ENCODE data around the gene LRPPRC. TPM values are rescaled to one million over a fixed set of nuclear protein-coding genes. Genes with fewer than 3 reads are reported as not detected.

LRPPRC gene
- total RNA-seq, 4 donors from 2014 or later = 75.9 to 95.3 (median 81.5) TPM

DNA sequence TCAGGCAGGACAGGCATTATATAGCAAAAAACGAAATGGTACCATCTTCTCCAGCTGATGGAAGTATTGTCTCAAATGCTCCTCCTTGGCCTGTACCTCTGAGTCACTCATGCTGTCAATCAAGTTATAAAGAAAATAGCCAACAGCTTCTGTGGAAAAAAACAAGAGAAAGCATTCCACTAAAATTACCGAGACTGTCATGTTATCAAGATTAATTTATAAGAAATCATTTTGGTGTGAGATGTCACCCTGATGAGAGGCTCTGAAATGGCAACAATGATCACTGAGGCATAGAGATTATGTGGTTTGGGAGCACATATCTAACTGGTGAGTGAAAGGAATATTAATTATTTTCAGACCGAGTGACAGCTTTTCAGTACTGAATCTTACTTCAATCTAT is 47.4 kb downstream of the LRPPRC start:
- ATAC-seq = no peak
- Histone ChIP-seq H3K27ac (no peak overlapping the region), H3K27me3 (no peaks in the 10 kb centered on the region), H3K36me3 (peaks cover 8 to 64% of the 10 kb centered on the region in 2 donors), H3K4me3 (no peak overlapping the region), H3K9me3 (no peaks in the 10 kb centered on the region), H3K4me1 (no peaks in the 10 kb centered on the region)
- no peak for DNase-seq
- no peak for TF ChIP-seq POLR2A (IDR thresholded peaks at IDR 0.05)
- TF ChIP-seq, protein P1, sequence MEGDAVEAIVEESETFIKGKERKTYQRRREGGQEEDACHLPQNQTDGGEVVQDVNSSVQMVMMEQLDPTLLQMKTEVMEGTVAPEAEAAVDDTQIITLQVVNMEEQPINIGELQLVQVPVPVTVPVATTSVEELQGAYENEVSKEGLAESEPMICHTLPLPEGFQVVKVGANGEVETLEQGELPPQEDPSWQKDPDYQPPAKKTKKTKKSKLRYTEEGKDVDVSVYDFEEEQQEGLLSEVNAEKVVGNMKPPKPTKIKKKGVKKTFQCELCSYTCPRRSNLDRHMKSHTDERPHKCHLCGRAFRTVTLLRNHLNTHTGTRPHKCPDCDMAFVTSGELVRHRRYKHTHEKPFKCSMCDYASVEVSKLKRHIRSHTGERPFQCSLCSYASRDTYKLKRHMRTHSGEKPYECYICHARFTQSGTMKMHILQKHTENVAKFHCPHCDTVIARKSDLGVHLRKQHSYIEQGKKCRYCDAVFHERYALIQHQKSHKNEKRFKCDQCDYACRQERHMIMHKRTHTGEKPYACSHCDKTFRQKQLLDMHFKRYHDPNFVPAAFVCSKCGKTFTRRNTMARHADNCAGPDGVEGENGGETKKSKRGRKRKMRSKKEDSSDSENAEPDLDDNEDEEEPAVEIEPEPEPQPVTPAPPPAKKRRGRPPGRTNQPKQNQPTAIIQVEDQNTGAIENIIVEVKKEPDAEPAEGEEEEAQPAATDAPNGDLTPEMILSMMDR (IDR thresholded peaks at IDR 0.05 in 4 of 5, conservative IDR thresholded peaks at IDR 0.05 in 1 of 5) = no peak
- intact Hi-C loops (cut with DNase I; ENCODE audit: low total_unique reads) = no loop called here
- in situ Hi-C loops (cut with MboI; ENCODE audit: low sequenced_read_pairs in 4 of 4) = no loop called here

DNA sequence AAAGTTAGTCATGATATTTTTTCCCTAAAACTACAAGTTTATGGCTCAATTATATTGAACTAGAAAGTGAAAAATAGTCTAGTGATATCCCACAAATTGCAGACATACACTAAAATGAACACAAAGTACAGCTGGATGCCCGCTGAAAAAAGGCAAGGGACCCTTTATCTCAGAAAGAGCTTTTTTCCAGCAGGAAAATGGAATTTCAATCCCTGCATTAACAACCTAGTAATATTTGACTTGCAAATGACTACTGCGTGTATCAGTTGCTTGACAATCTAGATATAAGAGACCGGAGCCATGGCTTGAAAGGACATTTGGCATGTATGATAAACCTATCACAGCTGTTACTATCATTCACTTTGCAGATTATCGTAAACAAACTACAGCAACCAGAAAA is 49.1 kb downstream of the LRPPRC start:
- intact Hi-C loops (cut with DNase I; ENCODE audit: low total_unique reads) (no loop called here), in situ Hi-C loops (cut with MboI; ENCODE audit: low sequenced_read_pairs in 4 of 4) (no loop called here)
- no peak for DNase-seq
- no peaks in the 10 kb centered on the region for H3K9me3 ChIP-seq
- no peaks in the 10 kb centered on the region for H3K4me1 ChIP-seq
- H3K27me3 ChIP-seq = no peaks in the 10 kb centered on the region
- no peak overlapping the region for H3K27ac ChIP-seq
- H3K4me3 ChIP-seq = no peak overlapping the region
- TF ChIP-seq, protein P1 (IDR thresholded peaks at IDR 0.05 in 4 of 5, conservative IDR thresholded peaks at IDR 0.05 in 1 of 5) = no peak
- TF ChIP-seq POLR2A (IDR thresholded peaks at IDR 0.05) = no peak
- peaks cover 8 to 73% of the 10 kb centered on the region in 2 donors for H3K36me3 ChIP-seq
- ATAC-seq = no peak

DNA sequence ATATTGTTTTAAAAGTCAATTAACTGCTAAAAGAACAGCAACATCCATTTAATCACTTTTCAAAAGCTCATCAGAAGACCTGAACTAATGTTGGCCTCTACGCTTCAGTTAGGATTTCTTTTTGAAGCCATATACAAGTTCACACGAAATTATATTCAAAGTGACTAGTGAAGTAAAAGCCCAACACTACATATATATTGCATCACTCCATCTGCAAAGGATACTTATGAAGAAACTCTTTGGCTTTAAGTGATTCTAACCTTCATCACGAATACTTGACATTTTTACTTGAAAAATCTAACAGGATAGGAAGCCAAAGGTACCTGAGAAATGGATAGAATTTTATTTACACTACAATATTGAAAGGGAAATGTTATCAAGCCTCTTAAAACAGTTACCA is 50.4 kb downstream of the LRPPRC start:
- in situ Hi-C loops (cut with MboI; ENCODE audit: low sequenced_read_pairs in 4 of 4) (no loop called here), intact Hi-C loops (cut with DNase I; ENCODE audit: low total_unique reads) (no loop called here)
- Histone ChIP-seq H3K4me3 (no peak overlapping the region), H3K36me3 (peaks cover 8 to 67% of the 10 kb centered on the region in 2 donors), H3K27me3 (no peaks in the 10 kb centered on the region), H3K9me3 (no peaks in the 10 kb centered on the region), H3K4me1 (no peaks in the 10 kb centered on the region), H3K27ac (no peak overlapping the region)
- TF ChIP-seq, protein P1 (IDR thresholded peaks at IDR 0.05 in 4 of 5, conservative IDR thresholded peaks at IDR 0.05 in 1 of 5) = no peak
- ATAC-seq = no peak
- DNase-seq = no peak

DNA sequence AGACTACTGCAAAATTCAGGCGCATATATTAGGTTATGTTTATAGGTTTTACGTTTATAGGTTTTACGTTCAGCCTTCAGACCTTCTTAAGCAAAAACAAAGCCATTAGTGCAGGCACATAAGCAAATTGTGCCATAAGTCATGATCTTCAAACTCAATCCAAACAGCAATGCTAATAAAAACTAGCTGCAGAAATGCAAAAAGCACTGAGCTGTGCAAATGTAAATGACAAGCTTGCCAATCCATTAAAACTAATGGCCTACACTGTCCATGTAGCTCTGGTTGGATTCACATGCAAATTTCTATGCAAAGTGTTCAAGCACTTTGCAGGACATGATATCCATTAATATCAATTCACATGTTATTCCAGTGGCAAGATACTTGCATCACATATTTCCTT is 50.9 kb downstream of the LRPPRC start:
- Histone ChIP-seq H3K4me1 (no peaks in the 10 kb centered on the region), H3K36me3 (peaks cover 8 to 67% of the 10 kb centered on the region in 2 donors), H3K9me3 (no peaks in the 10 kb centered on the region), H3K4me3 (no peak overlapping the region), H3K27me3 (no peaks in the 10 kb centered on the region), H3K27ac (no peak overlapping the region)
- in situ Hi-C loops (cut with MboI; ENCODE audit: low sequenced_read_pairs in 4 of 4) (no loop called here), intact Hi-C loops (cut with DNase I; ENCODE audit: low total_unique reads) (no loop called here)
- ATAC-seq (no peak), DNase-seq (no peak)
- TF ChIP-seq, protein P1 (IDR thresholded peaks at IDR 0.05 in 4 of 5, conservative IDR thresholded peaks at IDR 0.05 in 1 of 5) = no peak
- TF ChIP-seq POLR2A (IDR thresholded peaks at IDR 0.05) = no peak

DNA sequence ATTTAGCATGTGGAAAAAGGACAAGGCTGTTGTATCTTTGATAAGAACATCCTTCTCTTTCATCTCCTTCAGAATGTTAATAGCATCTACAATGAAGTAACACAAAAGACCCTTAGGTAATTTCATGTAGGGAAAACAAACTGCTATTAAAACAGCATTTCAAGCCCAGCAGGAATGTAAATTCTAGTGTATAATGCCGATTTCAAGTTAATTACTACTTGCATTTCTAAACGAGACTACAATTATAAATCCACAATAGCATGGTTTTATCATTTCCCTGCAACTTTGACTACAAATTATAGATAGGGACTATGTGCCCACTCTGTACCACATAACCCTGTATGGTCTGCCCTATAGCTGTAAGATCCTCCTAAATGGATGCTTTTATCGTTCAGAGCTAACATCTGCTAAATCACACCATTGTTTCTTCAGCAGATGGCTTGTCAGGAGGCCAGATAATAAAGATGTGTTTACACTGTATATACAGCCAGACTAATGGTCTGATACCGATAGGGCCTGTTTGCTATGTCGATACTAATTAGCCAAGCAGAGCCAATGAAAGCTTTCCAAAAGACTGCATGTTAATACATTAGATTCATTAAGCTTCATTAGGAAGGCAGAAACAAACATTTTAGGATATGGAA is 51.9 kb downstream of the LRPPRC start:
- Histone ChIP-seq H3K27ac (no peak overlapping the region), H3K9me3 (no peaks in the 10 kb centered on the region), H3K4me3 (no peak overlapping the region), H3K27me3 (no peaks in the 10 kb centered on the region), H3K4me1 (no peaks in the 10 kb centered on the region), H3K36me3 (peaks cover 8 to 67% of the 10 kb centered on the region in 2 donors)
- intact Hi-C loops (cut with DNase I; ENCODE audit: low total_unique reads) = no loop called here
- in situ Hi-C loops (cut with MboI; ENCODE audit: low sequenced_read_pairs in 4 of 4) = no loop called here
- TF ChIP-seq POLR2A (IDR thresholded peaks at IDR 0.05) = no peak
- TF ChIP-seq, protein P1 (IDR thresholded peaks at IDR 0.05 in 4 of 5, conservative IDR thresholded peaks at IDR 0.05 in 1 of 5) = no peak
- DNase-seq = no peak
- no peak for ATAC-seq

Data from gastrocnemius medialis (tissue), 4 donors.